Measurements from ENCODE around the gene APP.

Gene APP

GRCh38 chr21:26123012-26123411, 47.6 kb downstream of the APP start:
- TF ChIP-seq ZFX (IDR thresholded peaks at IDR 0.05; ENCODE audit: borderline replicate concordance): no peak
- TF ChIP-seq CTCF (IDR thresholded peaks at IDR 0.05): no peak
- no peak overlapping the region for H3K27ac ChIP-seq

GRCh38 chr21:26120828-26121227, 49.7 kb downstream of the APP start:
- H3K27ac ChIP-seq: no peak overlapping the region
- TF ChIP-seq CTCF (IDR thresholded peaks at IDR 0.05) (no peak), ZFX (IDR thresholded peaks at IDR 0.05; ENCODE audit: borderline replicate concordance) (no peak)

- TF ChIP-seq ZFX (IDR thresholded peaks at IDR 0.05; ENCODE audit: borderline replicate concordance): no peak
- TF ChIP-seq CTCF (IDR thresholded peaks at IDR 0.05): no peak
- no peak overlapping the region for H3K27ac ChIP-seq
These were observed 50.7 kb downstream of the APP start for GRCh38 chr21:26119906-26120305.

- H3K27ac ChIP-seq: no peak overlapping the region
- TF ChIP-seq ZFX (IDR thresholded peaks at IDR 0.05; ENCODE audit: borderline replicate concordance): no peak
- no peak for TF ChIP-seq CTCF (IDR thresholded peaks at IDR 0.05)
These were observed 51.5 kb downstream of the APP start for GRCh38 chr21:26118938-26119540.

- H3K27ac ChIP-seq: no peak overlapping the region
- no peak for TF ChIP-seq ZFX (IDR thresholded peaks at IDR 0.05; ENCODE audit: borderline replicate concordance)
- TF ChIP-seq CTCF (IDR thresholded peaks at IDR 0.05): no peak
These were observed 52.6 kb downstream of the APP start for GRCh38 chr21:26117972-26118367.

GRCh38 chr21:26117324-26117971, 53.1 kb downstream of the APP start:
- H3K27ac ChIP-seq: no peak overlapping the region
- TF ChIP-seq ZFX (IDR thresholded peaks at IDR 0.05; ENCODE audit: borderline replicate concordance) (no peak), CTCF (IDR thresholded peaks at IDR 0.05) (no peak)

- H3K27ac ChIP-seq: peak overlapping the region; percentile 7; the same call in 1 of the 2 replicates
- TF ChIP-seq ZFX (IDR thresholded peaks at IDR 0.05; ENCODE audit: borderline replicate concordance) (no peak), CTCF (IDR thresholded peaks at IDR 0.05) (no peak)
These were observed 54.0 kb downstream of the APP start for GRCh38 chr21:26116456-26117011.

All from 22Rv1 (cell line).